Fibroblast of skin of scalp (primary cell): ENCODE results near the gene KLHL29.

ENCODE experiments used
- DNase-seq: peaks from one replicate; pipeline ENCODE4 v3.0.0-alpha.2; 2013

KLHL29 gene

GRCh38 chr2:23639406-23639982 is 254.5 kb downstream of the KLHL29 start:
- DNase-seq: no peak

- no peak for DNase-seq
Observed at GRCh38 chr2:23640711-23641110, 255.7 kb downstream of the KLHL29 start.

GRCh38 chr2:23642516-23642915 is 257.5 kb downstream of the KLHL29 start:
- DNase-seq: no peak

GRCh38 chr2:23645230-23645808 is 260.3 kb downstream of the KLHL29 start:
- no peak for DNase-seq

- no peak for DNase-seq
Observed at GRCh38 chr2:23647563-23647962, 262.6 kb downstream of the KLHL29 start.

- DNase-seq: no peak
Observed at GRCh38 chr2:23649303-23649702, 264.3 kb downstream of the KLHL29 start.

- DNase-seq: no peak
Observed at GRCh38 chr2:23649819-23650218, 264.8 kb downstream of the KLHL29 start.

GRCh38 chr2:23651187-23652080 is 266.5 kb downstream of the KLHL29 start:
- peak; percentile 32 for DNase-seq

GRCh38 chr2:23653326-23653725 is 268.3 kb downstream of the KLHL29 start:
- DNase-seq: no peak

- no peak for DNase-seq
Observed at GRCh38 chr2:23654756-23655155, 269.8 kb downstream of the KLHL29 start.

- no peak for DNase-seq
Observed at GRCh38 chr2:23655934-23656596, 271.1 kb downstream of the KLHL29 start.

GRCh38 chr2:23656597-23656973 is 271.6 kb downstream of the KLHL29 start:
- no peak for DNase-seq

GRCh38 chr2:23657371-23657770 is 272.4 kb downstream of the KLHL29 start:
- no peak for DNase-seq

GRCh38 chr2:23657934-23658333 is 273.0 kb downstream of the KLHL29 start:
- no peak for DNase-seq

- DNase-seq: no peak
Observed at GRCh38 chr2:23658466-23658942, 273.5 kb downstream of the KLHL29 start.

- DNase-seq: no peak
Observed at GRCh38 chr2:23659328-23659727, 274.3 kb downstream of the KLHL29 start.

- DNase-seq: no peak
Observed at GRCh38 chr2:23659773-23660172, 274.8 kb downstream of the KLHL29 start.

GRCh38 chr2:23660237-23660636 is 275.3 kb downstream of the KLHL29 start:
- no peak for DNase-seq

GRCh38 chr2:23661276-23662050 is 276.5 kb downstream of the KLHL29 start:
- no peak for DNase-seq

GRCh38 chr2:23662466-23662865 is 277.5 kb downstream of the KLHL29 start:
- DNase-seq: no peak

GRCh38 chr2:23662941-23663920 is 278.3 kb downstream of the KLHL29 start:
- DNase-seq: no peak
